Stimulated activated CD8-positive, alpha-beta memory T cell treated with anti-CD3 and anti-CD28 coated beads, Interleukin-15, amount 100 ng/mL, for 24 hours (primary cell): Measurements from ENCODE around the gene DHCR7.

Source experiments
- DNase-seq: peaks from one replicate; pipeline ENCODE4 v3.0.0-alpha.2; 2020; ENCODE audit warnings: low read depth

Gene DHCR7, protein sequence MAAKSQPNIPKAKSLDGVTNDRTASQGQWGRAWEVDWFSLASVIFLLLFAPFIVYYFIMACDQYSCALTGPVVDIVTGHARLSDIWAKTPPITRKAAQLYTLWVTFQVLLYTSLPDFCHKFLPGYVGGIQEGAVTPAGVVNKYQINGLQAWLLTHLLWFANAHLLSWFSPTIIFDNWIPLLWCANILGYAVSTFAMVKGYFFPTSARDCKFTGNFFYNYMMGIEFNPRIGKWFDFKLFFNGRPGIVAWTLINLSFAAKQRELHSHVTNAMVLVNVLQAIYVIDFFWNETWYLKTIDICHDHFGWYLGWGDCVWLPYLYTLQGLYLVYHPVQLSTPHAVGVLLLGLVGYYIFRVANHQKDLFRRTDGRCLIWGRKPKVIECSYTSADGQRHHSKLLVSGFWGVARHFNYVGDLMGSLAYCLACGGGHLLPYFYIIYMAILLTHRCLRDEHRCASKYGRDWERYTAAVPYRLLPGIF

DNA sequence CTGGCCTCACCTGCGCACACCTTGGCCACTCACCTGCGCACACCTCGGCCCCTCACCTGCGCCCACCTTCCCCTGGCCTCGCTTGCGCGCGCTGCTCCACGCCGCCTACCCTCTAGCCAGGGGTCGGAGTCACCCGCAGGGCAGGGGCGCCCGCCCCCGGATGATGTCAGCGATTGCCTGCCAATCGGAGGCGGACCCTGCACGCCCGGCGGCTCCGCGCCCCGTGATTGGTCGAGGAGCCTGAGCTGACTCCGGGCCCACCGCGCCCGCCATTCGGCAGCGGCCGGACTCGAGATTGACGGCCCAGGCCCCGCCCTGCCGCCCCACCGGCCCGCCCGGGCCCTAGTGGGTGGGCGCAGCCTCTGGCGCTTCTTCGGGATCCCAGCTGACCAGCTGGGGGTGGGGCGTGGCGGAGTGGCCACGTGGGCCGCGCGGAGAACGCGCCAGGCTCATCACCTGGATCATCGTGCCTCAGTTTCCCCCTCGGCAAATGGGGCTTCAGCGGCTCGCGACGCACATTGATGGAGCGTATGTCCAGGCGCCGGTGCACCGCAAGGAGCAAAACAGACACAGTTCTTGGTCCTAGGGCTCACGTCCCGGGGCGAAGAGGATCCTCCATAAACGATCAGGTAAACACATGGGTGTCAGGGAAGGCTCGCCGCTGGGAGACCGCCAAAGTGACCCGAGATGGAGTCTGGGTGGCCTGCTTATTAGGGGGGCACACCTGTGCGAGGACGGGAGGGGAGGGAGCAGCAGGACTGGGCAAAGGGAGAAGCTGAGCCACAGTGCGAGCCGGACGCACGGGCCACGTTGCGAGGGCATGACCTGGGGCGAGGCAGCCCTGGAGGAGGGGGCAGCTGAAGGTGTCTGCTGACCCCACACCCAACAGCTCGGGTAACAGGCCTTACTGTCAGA is at the start of gene DHCR7:
TSS of gene DHCR7 (minus strand) at position 137 of the 915 bp plus-strand sequence. CDS start 3,441 bp downstream, outside the sequence.
- peak; percentile 92 for DNase-seq

DNA sequence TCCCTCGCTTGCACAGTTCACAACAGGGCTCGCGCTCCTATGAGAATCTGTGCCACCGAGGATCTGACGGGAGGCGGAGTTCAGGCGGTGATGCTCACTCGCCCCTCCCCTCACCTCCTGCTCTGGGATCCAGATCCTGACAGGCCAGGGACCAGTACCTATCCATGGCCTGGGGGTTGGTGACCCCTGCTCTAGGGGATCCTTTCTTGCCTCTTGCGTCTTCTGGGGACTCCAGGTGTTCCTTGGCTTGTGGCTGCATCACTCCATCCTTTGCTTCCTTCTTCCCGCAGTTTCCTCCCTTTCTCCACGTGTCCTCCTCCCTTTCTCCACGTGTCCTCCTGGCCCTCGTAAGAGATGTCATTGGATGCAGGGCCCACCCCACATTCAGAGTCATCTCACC is 48.2 kb upstream of the DHCR7 start:
- DNase-seq, result no peak

DNA sequence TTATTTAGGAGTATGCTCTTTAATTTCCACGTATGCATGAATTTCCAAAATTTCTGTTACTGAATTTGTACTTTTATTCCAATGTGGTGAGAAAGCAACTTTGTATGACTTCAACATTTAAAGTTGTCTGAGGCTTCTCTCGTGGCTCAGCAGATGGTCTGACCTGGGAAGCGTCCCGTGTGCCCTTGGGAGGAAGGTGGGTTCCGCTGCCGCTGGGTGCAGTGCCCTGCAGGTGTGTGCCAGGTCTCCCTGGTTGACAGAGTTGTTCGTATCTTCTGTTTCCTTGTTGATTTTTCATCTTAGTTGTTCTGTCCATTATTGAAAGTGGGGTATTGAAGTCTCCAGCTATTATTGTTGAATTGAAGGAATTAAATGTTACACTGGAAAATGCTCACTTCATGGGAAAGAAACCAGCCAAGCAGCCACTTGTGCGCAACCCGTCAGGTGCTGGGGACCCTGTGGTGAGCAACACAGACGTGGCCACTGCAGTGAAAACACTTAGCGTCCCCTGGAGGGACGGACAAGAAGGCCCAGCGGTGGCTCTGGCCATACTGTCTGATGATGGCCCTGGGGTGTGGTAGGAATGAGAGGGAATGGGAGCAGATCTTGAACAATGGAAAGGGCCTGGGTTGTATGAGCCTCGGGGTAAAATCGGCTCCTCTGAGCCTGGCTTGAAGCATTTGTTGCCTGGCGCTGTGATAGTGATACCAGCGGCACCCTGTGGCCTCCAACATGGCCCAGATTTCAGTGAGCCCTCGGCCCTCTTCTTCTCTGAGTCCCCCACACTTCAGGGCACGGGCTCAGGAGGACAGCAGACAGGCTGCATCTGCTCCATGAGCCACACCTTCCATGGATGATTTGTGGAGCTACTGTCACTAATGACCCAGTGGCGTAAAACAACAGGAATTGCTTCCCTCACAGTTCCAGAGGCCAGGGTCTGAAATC is 47.4 kb upstream of the DHCR7 start:
- DNase-seq, result no peak

DNA sequence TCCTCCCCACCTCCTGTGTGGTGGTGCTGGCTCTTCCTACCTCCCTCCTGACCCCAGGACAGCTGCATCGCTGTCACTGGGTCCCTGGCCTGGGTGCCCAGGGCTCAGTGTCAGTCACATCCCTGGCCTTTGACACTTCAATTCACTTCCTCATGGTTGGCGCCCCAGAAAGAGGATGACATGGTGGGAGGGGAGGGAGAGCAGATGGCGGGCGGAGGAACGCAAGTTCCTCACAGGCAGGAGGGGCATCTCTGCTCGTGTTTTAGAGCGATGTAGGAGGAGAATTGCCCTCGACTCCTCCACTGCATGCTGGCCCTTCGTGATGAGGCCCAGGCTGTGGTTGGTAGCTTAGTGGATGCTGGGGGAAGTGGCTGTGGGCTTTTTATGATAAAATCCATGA is 43.7 kb upstream of the DHCR7 start:
- DNase-seq, result no peak

DNA sequence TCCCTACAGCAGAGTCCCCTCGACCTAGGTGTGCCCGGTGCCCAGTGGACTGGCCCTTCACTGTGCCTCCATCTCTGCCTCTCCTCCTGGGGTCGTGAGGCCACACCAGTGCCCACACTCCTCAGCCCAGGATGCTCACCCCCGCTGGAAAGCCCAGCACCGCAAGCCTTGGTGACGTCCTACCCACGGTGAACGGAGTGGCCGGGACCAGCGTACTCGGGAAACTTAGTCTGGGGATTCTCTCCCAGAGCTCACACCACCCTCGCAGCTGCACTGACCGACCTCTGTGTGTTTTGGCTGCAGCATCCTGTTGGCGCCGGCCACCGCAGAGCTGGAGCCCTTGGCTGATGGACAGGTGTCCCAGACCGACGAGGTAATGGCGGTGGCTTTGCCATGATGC is 43.3 kb upstream of the DHCR7 start:
- no peak for DNase-seq

DNA sequence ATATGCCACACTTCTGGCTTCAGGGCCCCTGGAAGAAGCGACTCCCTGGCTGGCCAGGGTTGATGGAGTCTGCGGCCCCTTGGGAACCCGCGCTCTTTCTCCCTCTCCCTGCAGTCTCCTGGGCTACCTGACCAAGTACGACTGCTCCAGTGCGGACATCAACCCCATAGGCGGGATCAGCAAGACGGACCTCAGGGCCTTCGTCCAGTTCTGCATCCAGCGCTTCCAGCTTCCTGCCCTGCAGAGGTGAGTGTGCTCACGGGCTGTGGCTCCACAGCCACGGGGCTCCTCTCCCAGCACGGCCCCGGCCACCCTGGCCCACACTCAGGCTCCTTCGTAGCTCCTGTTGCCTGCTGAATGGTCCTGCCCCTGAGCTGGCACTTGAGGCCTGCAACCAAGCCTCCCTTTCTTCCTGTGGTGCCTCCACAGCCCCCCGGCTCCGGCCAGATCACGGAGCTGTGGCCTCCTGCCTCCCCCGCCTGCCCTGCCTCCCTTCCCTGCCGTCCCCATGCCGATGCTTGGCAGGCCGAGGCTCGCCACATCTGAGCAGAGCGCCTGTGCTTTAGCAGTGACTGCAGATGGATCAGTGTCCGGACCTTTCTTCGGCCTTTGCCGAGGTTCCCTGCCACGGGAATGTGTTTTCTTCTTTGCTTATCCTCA is 42.7 kb upstream of the DHCR7 start:
- DNase-seq, result no peak

DNA sequence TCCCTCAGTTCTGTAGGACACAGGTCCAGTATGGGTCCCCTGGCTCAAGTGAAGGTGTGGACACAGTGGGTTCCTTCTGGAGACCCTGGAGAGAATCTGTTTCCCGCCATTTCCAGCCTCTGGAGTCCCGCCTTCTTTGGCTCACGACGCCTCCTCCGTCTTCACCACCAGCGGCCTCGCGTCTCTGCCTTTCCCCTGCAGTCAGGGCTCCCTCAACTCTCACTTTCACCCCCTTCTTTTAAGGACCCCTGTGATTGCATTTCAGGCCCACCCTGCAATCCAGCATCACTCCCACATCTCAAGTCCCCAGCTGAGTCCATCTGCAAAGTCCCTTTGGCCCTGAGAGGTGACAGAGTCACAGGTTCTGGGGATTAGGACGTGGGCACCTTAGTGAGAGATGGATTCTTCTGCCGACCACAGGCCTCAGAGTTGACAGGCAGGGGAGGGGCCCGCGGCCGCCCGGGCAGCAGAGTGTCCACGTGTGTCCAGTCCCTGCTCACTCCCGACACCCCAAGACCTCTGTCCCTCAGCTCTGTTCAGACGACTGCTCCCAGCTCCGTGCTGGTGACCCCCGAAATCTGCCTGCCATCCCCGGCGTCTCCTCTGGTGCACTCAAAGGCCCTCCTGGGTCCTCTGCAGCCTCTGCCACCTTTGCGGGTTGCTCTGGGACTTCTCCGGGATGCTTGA is 42.0 kb upstream of the DHCR7 start:
- no peak for DNase-seq

DNA sequence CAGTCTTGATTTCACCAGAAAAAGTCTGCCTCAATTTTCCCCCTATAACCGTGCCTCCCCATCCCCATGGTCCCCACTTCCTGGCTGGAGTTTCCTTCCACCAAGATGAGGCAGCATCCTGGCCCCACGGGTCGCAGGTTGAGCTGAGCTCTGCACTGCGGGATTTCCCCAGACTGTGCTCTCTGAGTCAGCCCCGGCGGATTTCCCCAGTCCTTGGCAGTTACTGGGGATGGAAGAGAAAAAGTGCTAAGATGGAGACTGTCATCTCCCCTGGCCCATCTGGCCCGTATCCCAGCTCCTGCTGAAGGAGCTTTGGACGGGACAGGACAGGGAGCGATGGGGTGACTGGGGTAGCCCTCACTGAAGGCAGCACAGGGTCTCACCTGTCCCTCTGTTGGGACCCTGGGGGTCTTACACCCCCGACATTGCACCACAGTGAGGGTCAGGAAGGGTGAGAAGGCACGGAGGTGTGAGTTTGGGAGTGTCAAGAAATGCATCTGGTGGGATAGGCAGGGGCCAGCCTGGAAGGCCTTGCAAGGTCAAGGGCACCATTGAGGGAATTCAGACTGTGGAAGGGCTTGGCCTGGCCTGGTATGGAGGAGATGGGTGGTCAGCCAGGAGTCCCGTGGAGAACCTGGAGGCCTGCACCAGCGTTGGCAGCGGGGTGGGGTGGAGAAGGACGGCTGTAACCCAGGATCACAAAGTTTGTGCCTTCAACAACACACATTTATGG is 41.3 kb upstream of the DHCR7 start:
- no peak for DNase-seq

DNA sequence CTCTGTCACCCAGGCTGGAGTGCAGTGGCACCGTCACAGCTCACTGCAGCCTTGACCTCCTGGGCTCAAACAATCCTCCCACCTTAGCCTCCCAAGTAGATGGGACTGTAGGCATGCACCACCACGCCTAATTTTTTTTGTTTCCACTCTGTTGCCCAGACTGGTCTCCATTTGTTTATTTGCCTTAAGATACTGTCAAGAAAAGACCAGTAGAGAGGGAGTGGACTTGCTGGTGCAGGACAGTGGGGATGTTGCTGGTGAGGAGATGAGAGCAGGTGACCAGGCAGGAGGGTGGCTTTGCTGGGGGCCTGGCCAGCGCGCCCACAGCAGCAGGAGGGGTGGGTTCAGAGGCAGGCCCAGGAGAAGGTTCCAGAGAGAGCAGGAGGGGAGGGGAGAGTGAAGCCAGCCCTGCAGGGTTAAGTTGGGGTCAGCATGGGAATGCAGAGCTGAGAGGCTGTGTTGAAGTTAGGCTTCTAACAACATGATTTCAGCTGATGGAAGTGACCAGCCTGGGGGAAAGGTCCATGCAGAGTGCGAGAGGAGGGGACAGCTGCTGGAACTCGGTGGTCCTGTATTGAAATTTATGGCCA is 40.6 kb upstream of the DHCR7 start:
- no peak for DNase-seq

DNA sequence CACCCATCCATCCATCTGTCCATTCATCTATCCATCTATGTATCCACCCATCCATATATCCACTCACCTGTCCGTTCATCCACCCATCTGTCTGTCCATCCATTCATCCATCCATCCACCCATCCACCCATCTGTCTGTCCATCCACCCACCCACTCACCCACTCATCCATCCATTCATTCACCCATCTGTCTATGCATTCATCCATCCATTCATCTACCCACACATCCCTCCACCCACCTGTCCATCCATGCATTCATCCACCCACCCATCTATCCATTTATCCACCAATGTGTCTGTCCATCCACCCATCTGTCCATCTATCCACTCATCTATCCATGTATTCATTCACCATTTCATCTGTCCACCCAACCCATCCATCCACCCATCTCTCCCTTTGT is 38.1 kb upstream of the DHCR7 start:
- DNase-seq, result no peak

DNA sequence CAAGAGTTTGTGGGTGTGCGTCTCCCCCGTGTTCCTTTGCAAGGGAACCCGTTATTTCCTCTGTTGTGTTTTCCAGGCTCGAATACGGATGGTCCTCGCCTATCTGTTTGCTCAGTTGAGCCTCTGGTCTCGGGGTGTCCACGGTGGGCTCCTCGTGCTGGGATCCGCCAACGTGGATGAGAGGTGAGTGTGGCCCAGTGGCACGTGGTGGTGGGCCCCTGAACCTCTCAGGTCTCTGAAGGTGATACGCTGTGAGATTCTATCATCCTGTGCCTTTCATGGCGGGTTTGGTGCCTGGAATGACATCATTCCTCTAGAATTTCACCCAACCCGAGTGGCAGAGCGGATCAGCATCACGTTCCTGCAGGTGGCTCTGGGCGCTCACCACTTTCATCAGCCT is 37.3 kb upstream of the DHCR7 start:
- DNase-seq, result no peak

DNA sequence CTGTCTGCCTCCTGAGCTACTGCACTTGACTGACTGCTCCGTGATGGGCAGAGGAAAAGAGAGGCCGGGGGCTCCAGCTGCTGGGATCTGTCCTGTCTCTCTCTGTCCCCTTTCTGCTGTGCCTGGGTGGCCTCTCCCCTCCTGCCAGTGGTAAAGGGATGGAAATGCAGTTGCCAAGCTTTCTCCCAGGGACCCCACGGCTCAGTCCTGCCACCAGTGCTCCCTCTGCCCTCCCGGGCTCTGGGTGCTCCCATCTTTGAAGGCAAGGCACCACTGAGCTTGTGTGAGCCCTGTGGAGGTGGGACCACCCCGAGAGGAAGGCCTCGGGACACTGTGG is 36.8 kb upstream of the DHCR7 start:
- DNase-seq, result no peak

DNA sequence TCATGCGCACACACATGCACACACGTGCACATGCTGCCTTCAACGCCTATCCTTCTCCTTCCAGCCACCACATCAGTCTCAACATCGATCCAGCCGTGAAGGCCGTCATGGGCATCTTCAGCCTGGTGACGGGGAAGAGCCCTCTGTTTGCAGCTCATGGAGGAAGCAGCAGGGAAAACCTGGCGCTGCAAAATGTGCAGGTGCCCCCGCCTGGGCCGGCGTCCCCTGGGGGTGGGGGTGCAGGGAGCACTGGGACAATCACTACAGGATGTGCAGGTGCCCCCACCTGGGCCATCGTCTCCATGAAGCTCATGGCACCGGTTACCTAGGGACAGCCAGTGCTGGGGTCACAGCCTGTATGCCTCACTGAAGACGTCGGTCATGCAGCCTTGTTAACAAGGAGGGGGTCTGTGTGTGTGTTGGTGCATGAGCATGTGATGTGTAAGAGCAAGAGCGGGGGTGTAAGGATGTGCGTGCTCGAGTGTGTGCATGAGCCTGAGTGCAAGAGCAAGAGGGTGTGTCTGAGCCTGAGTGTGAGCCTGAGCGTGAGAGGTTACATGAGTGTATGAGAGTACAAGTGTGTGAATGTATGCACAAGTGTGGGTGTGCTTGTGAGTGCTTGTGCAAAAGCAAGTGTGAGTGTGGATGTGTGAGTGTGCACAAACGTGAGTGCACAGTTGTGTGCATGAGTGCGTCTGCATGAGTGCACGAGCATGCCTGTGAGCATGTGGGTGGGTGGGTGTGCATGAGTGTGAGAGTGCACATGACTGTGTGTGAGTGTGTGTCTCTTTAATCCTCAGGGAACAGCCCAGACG is 36.3 kb upstream of the DHCR7 start:
- DNase-seq, result no peak

DNA sequence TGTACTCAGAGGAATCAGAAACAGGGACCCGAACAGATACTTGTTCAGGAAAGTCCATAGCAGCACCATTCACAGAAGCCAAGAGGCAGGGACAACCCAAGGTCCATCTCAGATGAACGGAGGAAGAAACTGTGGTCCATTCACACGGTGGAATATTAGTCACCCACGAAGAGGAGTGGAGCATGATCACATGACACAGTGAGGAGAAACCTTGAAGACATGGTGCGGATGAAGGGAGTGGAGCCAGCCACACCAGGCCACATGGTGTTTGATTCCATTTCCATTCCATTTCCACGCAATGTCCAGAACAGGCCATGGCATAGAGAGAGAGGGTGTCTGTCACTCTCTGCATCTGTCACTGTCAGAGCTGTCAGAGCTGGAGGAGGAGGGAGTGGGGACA is 35.5 kb upstream of the DHCR7 start:
- DNase-seq, result no peak

DNA sequence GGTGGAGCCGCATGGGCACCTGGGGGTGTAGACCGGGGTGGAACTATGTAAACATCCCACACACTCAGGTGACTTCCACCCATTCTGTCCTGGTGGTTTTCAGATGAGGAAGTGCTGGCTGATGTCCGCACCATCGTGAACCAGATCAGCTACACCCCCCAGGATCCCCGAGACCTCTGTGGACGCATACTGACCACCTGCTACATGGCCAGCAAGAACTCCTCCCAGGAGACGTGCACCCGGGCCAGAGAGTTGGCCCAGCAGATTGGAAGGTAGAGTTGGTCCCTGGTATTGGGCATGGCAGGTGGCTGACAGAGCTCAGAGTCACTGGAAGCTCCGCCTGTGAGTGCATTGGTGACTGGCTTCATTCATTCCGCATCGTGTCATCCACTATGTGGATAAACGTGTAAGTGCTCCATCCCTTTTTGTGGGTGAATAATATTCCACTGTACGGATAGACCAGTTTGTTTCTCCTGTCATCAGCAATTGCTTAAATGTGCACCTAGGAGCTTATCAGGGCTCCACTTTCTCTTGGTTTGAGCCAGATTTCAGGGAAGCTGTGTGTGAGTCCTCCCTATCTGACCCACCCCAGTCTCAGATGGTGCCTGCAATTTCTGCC is 34.7 kb upstream of the DHCR7 start:
- DNase-seq, result no peak

DNA sequence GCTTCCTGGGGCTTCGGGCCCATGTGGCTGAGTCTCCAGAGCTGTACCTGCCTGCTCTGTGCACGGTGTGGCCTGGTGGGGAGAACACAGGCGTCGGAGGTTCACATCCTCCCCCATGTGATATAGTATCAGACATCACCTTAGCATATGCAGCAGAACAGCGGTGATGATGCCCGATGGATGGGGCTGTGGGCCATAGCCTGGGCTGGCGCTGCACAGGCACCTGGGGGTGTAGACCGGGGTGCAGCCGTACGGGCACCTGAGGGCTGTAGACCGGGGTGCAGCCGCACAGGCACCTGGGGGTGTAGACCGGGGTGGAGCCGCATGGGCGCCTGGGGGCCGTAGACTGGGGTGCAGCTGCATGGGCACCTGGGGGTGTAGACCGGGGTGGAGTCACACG is 34.0 kb upstream of the DHCR7 start:
- no peak for DNase-seq

DNA sequence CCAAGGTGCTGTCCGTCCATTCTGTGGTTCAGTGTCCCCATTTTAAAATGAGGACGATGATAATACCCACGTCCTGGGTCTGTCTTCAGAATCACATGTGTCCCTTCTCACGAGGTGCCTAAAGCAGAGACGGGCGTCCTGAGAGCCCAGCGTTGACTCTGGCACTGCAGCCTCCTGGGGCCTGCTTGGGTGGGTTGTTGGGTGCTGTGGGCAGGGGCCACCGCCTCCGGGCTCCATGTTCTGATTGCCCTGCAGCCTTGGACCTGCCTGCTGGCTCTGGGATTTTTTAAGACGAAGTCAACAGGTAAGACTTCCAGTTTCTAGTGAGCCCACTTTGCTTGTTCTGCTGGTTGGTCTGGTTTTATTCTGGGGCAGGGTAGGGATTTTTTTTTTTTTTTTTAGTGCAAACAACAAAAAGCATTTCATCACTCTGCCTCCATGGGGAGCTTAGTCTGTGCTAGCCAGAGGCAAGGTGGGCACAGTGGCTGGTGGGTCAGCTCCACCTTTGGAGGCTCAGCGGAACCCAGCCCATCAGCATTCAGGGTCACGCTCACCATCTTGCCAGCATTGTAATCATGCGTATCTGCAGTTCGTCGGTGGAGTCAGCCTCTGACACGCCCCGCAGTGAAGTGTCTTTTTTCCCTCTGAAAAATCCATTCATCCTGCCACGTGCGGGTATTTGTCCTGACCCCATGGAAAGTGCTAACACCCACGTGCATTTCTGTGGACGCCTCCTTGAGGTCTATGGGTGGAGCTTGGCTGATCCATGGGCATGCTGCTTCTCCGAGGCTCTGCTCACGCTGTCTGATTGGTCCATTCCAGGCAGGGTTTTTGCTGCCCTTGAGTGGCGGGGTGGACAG is 33.1 kb upstream of the DHCR7 start:
- no peak for DNase-seq

DNA sequence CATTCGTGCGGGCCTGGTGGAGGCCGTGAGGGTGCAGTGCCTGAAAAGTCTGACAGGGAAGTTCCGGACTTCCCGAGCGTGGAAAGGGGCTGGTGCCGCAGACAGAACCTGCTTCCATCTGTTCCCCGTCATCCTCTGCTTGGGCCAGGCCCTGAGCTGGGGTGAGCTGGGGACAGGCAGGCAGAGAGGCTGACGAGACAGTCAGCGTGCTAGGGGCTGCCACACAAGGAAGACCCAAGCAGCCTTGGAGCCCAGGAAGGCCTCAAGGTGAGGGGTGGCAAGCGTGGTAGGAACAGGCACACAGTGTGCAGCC is 30.3 kb upstream of the DHCR7 start:
- no peak for DNase-seq
